ENCODE results near the gene CDC42.

DNA sequence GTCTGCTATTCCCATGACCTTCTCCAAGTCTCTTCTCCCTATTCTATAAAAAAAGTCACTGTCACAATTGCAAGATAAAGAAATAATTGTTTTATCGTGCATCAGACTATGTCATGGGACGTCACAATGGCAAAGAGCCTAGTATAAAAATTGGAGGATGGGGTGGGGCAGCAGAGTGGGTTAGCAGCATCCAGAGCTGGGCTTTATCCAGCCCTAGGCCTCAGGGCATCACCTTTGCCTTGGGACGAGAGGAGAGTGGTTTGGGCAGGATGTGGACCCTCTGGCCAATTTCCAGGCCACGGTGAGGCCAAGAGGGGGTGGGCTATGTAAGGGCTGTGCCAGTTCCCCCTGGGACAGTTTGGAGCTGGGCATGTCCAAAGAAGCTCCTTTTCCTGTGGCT lies 64.7 kb downstream of the CDC42 start:
- TF ChIP-seq, protein P1, sequence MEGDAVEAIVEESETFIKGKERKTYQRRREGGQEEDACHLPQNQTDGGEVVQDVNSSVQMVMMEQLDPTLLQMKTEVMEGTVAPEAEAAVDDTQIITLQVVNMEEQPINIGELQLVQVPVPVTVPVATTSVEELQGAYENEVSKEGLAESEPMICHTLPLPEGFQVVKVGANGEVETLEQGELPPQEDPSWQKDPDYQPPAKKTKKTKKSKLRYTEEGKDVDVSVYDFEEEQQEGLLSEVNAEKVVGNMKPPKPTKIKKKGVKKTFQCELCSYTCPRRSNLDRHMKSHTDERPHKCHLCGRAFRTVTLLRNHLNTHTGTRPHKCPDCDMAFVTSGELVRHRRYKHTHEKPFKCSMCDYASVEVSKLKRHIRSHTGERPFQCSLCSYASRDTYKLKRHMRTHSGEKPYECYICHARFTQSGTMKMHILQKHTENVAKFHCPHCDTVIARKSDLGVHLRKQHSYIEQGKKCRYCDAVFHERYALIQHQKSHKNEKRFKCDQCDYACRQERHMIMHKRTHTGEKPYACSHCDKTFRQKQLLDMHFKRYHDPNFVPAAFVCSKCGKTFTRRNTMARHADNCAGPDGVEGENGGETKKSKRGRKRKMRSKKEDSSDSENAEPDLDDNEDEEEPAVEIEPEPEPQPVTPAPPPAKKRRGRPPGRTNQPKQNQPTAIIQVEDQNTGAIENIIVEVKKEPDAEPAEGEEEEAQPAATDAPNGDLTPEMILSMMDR (conservative IDR thresholded peaks at IDR 0.05; ENCODE audit: low read depth, low read length) = no peak
- no peak for TF ChIP-seq EZH2phosphoT487 (IDR thresholded peaks at IDR 0.05; ENCODE audit: borderline replicate concordance, low read length)
